H9 (cell line): ENCODE data around the gene GRIFIN. TPM values are rescaled to one million over a fixed set of nuclear protein-coding genes. Genes with fewer than 3 reads are reported as not detected.

ENCODE experiments used
- DNase-seq: peaks from one replicate; pipeline ENCODE4 v3.0.0-alpha.2; 2017
- H2AFZ ChIP-seq: one replicate; pipeline ENCODE4 v1.6.1; 2013; ENCODE audit warnings: mild to moderate bottlenecking, low read length, control low read depth, moderate library complexity
- H2AK5ac ChIP-seq: 2 replicates; pipeline ENCODE4 v1.6.1; 2013; ENCODE audit warnings: low read length, control low read depth, mixed read lengths; ENCODE audit not compliant: insufficient read length
- H2BK120ac ChIP-seq: one replicate; pipeline ENCODE4 v1.6.1; 2013; ENCODE audit warnings: low read depth, mild to moderate bottlenecking, low read length, control low read depth, inconsistent platforms; ENCODE audit not compliant: poor library complexity, severe bottlenecking
- H2BK12ac ChIP-seq: 2 replicates; pipeline ENCODE4 v1.6.1; 2013; ENCODE audit warnings: low read length, control low read depth, mixed read lengths, low read depth; ENCODE audit not compliant: insufficient read length
- H2BK15ac ChIP-seq: 2 replicates; pipeline ENCODE4 v1.6.1; 2013; ENCODE audit warnings: low read depth, low read length, control low read depth
- H2BK20ac ChIP-seq: one replicate; pipeline ENCODE4 v1.6.1; 2013; ENCODE audit warnings: low read depth, mild to moderate bottlenecking, low read length, control low read depth, inconsistent platforms; ENCODE audit not compliant: poor library complexity, severe bottlenecking
- H2BK5ac ChIP-seq: 2 replicates; pipeline ENCODE4 v1.6.1; 2013; ENCODE audit warnings: low read length, control low read depth, mixed read lengths; ENCODE audit not compliant: insufficient read length
- H3K14ac ChIP-seq: 2 replicates; pipeline ENCODE4 v1.6.1; 2013; ENCODE audit warnings: low read length, control low read depth; ENCODE audit not compliant: insufficient read depth
- H3K18ac ChIP-seq: 2 replicates; pipeline ENCODE4 v1.6.1; 2013; ENCODE audit warnings: low read depth, mild to moderate bottlenecking, mixed read lengths, low read length, control low read depth; ENCODE audit not compliant: insufficient read length
- H3K23ac ChIP-seq: 2 replicates; pipeline ENCODE4 v1.6.1; 2013; ENCODE audit warnings: low read length, control low read depth, mixed read lengths, low read depth; ENCODE audit not compliant: insufficient read length
- H3K23me2 ChIP-seq: 2 replicates; pipeline ENCODE4 v1.6.1; 2013; ENCODE audit warnings: low read depth, mild to moderate bottlenecking, mixed read lengths, low read length, control low read depth; ENCODE audit not compliant: insufficient read length, poor library complexity, severe bottlenecking
- H3K27ac ChIP-seq: 2 replicates; pipeline ENCODE4 v1.5.1; 2013; ENCODE audit warnings: low read length, control low read depth, mixed read lengths, low read depth; ENCODE audit not compliant: insufficient read length
- H3K27me3 ChIP-seq: 2 replicates; pipeline ENCODE4 v1.6.1; 2013; ENCODE audit warnings: low read length, control low read depth, inconsistent platforms; ENCODE audit not compliant: insufficient read depth
- H3K4ac ChIP-seq: 2 replicates; pipeline ENCODE4 v1.6.1; 2013; ENCODE audit warnings: low read depth, mild to moderate bottlenecking, control low read depth, inconsistent platforms, low read length, moderate library complexity
- H3K4me1 ChIP-seq: 2 replicates; pipeline ENCODE4 v1.6.1; 2013; ENCODE audit warnings: low read length, control low read depth, inconsistent platforms; ENCODE audit not compliant: insufficient read depth
- H3K4me2 ChIP-seq: 2 replicates; pipeline ENCODE4 v1.6.1; 2013; ENCODE audit warnings: low read length, control low read depth, mixed read lengths; ENCODE audit not compliant: insufficient read length, insufficient read depth
- H3K56ac ChIP-seq: 2 replicates; pipeline ENCODE4 v1.6.1; 2013; ENCODE audit warnings: low read depth, mild to moderate bottlenecking, mixed read lengths, low read length, control low read depth; ENCODE audit not compliant: insufficient read length
- H3K79me1 ChIP-seq: 2 replicates; pipeline ENCODE4 v1.6.1; 2013; ENCODE audit warnings: low read depth, mild to moderate bottlenecking, moderate library complexity, low read length, control low read depth, inconsistent platforms; ENCODE audit not compliant: insufficient read depth, poor library complexity, severe bottlenecking
- H3K79me2 ChIP-seq: 2 replicates; pipeline ENCODE4 v1.6.1; 2013; ENCODE audit warnings: low read length, control low read depth, inconsistent platforms; ENCODE audit not compliant: insufficient read depth
- H3K9ac ChIP-seq: 2 replicates; pipeline ENCODE4 v1.6.1; 2013; ENCODE audit warnings: low read length, control low read depth, mixed read lengths; ENCODE audit not compliant: insufficient read length; ENCODE audit errors: extremely low read depth
- H3K9me3 ChIP-seq: one replicate; pipeline ENCODE4 v1.6.1; 2013; ENCODE audit warnings: low read depth, low read length, inconsistent platforms; ENCODE audit not compliant: control insufficient read depth
- H3T11ph ChIP-seq: one replicate; pipeline ENCODE4 v1.6.1; 2013; ENCODE audit warnings: mild to moderate bottlenecking, low read length, control low read depth, inconsistent platforms
- H4K20me1 ChIP-seq: one replicate; pipeline ENCODE4 v1.6.1; 2013; ENCODE audit not compliant: control insufficient read depth, insufficient read length, insufficient read depth
- H4K5ac ChIP-seq: 2 replicates; pipeline ENCODE4 v1.6.1; 2013; ENCODE audit warnings: low read depth, mild to moderate bottlenecking, mixed read lengths, low read length, control low read depth; ENCODE audit not compliant: insufficient read length
- H4K8ac ChIP-seq: replicated peaks from 2 replicates; pipeline ENCODE4 v1.6.1; 2013; ENCODE audit warnings: low read length, control low read depth, mixed read lengths, low read depth; ENCODE audit not compliant: insufficient read length
- H4K91ac ChIP-seq: 2 replicates; pipeline ENCODE4 v1.6.1; 2013; ENCODE audit warnings: low read depth, mild to moderate bottlenecking, moderate library complexity, mixed read lengths, low read length, control low read depth; ENCODE audit not compliant: insufficient read length
- H3K27ac Mint-ChIP-seq, 3 experiments: 2 replicates in 2 of 3; 3 replicates in 1 of 3; pipeline ENCODE4 v1.8.0; 2020 to 2021; ENCODE audit warnings: mixed read lengths in 3 of 3, mild to moderate bottlenecking in 1 of 3, moderate library complexity in 1 of 3
- H3K27me3 Mint-ChIP-seq: 2 replicates; pipeline ENCODE4 v1.8.0; 2021; ENCODE audit warnings: low read depth, mild to moderate bottlenecking, moderate library complexity, mixed read lengths
- H3K36me3 Mint-ChIP-seq, 3 experiments: 2 replicates in 2 of 3; 3 replicates in 1 of 3; pipeline ENCODE4 v1.8.0; 2020 to 2021; ENCODE audit warnings: low read depth in 3 of 3, mixed read lengths in 3 of 3; ENCODE audit not compliant: insufficient read depth in 1 of 3
- H3K4me1 Mint-ChIP-seq, 2 experiments: 2 replicates each; pipeline ENCODE4 v1.8.0; 2020; ENCODE audit warnings: mixed read lengths in 2 of 2
- H3K4me3 Mint-ChIP-seq, 2 experiments: 2 replicates in 1 of 2; 3 replicates in 1 of 2; pipeline ENCODE4 v1.8.0; 2020 to 2021; ENCODE audit warnings: mild to moderate bottlenecking in 2 of 2, mixed read lengths in 2 of 2, moderate library complexity in 1 of 2
- H3K9me3 Mint-ChIP-seq, 2 experiments: 2 replicates in 1 of 2; 3 replicates in 1 of 2; pipeline ENCODE4 v1.8.0; 2020; ENCODE audit warnings: mild to moderate bottlenecking in 2 of 2, mixed read lengths in 2 of 2, moderate library complexity in 1 of 2
- CTCF ChIP-seq: fragments of 200-600 bp; sonication (generic); conservative IDR thresholded peaks from 3 replicates; pipeline ENCODE4 v1.8.0; 2021; ENCODE audit warnings: antibody characterized with exemption, mild to moderate bottlenecking
- WGBS: extraction: QIAGEN DNeasy Blood & Tissue Kit; methylation state at CpG from one replicate; pipeline ENCODE4 v1.1.7; 2013; ENCODE audit warnings: missing lambda C conversion rate, low lambda C conversion rate, mixed read lengths; ENCODE audit not compliant: insufficient read length; ENCODE audit errors: extremely low coverage; 5-methylcytosine and 5-hydroxymethylcytosine counted together
- total RNA-seq: library from RNA; stranded (reverse); gene quantifications from 2 replicates; pipeline ENCODE4 v1.2.1, GENCODE V29; 2021

GRIFIN gene
- total RNA-seq, 1 experiment from 2014 or later = not detected

GRCh38 chr7:2473496-2474180 lies 2.6 kb downstream of the GRIFIN start:
- no peak for DNase-seq
- Histone ChIP-seq H4K91ac (no peak overlapping the region), H2BK5ac (no peak overlapping the region), H4K5ac (no peak overlapping the region), H2BK20ac (no peak overlapping the region), H2BK120ac (no peak overlapping the region), H3K79me2 (no peaks in the 10 kb centered on the region), H3K23me2 (no peaks in the 10 kb centered on the region), H3K4me1 (peaks cover 2% of the 10 kb centered on the region; the same call in 1 of the 2 replicates), H3K9ac (no peak overlapping the region), H4K8ac (no peak overlapping the region), H2BK12ac (no peak overlapping the region), H3K27me3 (no peaks in the 10 kb centered on the region), H3K79me1 (no peaks in the 10 kb centered on the region), H3K23ac (no peak overlapping the region), H3K14ac (no peak overlapping the region), H3K56ac (no peak overlapping the region), H2BK15ac (no peak overlapping the region), H3K18ac (no peak overlapping the region), H3K4ac (no peak overlapping the region), H2AFZ (no peak overlapping the region), H3K4me2 (no peak overlapping the region), H4K20me1 (no peaks in the 10 kb centered on the region), H3K27ac (no peak overlapping the region), H2AK5ac (no peak overlapping the region), H3T11ph (no peak overlapping the region), H3K9me3 (no peaks in the 10 kb centered on the region)
- WGBS = 100% methylated on average over 2 of the region's 12 CpGs
- Mint-ChIP-seq H3K27me3 (no peaks in the 10 kb centered on the region; the same call in 1 of the 2 replicates), H3K9me3 (no peaks in the 10 kb centered on the region; a peak in 2 of 5 replicates), H3K4me1 (peaks cover 21 to 39% of the 10 kb centered on the region in 2 experiments), H3K36me3 (no peaks in the 10 kb centered on the region; a peak in 1 of 7 replicates), H3K4me3 (no peak overlapping the region), H3K27ac (no peak overlapping the region)
- TF ChIP-seq CTCF = no peak
